HTR-8/SVneo (cell line): ENCODE results near the gene PUSL1.

ENCODE experiments used
- DNase-seq: peaks from one replicate; pipeline ENCODE4 v3.0.0; 2011; ENCODE audit warnings: low spot score, mixed read lengths; ENCODE audit not compliant: insufficient read length
- FAIRE-seq: peaks from 2 replicates; lab custom pipeline; 2011; peaks lifted over from hg19 to GRCh38; lab: Jason Lieb, UNC

Gene PUSL1

DNA sequence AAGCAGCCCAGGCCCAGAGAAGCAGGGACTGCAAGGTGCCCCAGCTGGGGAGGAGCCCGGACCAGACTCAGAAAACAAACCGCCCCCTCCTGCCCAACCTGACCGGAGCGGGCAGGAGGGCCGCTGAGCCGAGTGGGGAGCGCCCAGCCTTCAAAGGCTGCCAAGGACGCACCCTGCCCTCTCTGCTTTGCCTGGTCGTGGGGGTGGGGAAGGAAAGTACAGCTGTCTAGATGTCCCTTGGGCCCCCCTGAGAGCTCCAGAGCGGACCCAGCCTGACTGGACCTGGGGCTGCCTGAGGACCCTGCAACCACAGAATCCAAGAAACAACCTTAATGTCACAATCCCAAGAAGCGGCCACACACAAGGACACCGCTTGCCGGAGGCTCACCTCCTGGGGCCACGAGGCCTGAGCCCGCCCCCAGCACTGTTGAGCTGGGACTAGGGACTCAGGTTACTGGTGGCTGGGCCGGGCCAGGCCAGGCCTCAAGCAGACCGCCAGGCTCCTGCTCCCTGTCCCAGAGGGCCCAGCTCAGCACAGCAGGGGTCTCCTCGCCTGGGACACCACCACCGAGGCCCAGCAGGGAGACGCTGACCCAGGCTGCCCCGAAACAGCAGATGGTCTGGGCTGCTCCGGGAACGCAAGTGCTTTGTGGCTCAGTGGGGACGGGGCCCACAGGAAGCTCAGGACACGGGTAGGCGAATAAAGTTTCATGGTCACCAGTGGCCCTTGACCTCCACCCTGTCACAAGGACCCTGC, 39.4 kb downstream of the PUSL1 start:
- DNase-seq = peak; percentile 41
- FAIRE-seq = no peak

- DNase-seq = no peak
- FAIRE-seq = no peak
Measured at GRCh38 chr1:1348420-1349255, 40.2 kb downstream of the PUSL1 start.

- DNase-seq = peak; percentile 41
- FAIRE-seq = no peak
Measured at GRCh38 chr1:1349256-1350012, 41.0 kb downstream of the PUSL1 start, which contains the start of gene DVL1. Gene DVL1, minus strand, starts transcription at chr1:1349418. Its CDS starts 353 bp downstream, at chr1:1349065.

GRCh38 chr1:1351511-1352427, 43.4 kb downstream of the PUSL1 start:
- DNase-seq = no peak
- no peak for FAIRE-seq

- FAIRE-seq = no peak
- DNase-seq = no peak
Measured at GRCh38 chr1:1352786-1353388, 44.5 kb downstream of the PUSL1 start.

DNA sequence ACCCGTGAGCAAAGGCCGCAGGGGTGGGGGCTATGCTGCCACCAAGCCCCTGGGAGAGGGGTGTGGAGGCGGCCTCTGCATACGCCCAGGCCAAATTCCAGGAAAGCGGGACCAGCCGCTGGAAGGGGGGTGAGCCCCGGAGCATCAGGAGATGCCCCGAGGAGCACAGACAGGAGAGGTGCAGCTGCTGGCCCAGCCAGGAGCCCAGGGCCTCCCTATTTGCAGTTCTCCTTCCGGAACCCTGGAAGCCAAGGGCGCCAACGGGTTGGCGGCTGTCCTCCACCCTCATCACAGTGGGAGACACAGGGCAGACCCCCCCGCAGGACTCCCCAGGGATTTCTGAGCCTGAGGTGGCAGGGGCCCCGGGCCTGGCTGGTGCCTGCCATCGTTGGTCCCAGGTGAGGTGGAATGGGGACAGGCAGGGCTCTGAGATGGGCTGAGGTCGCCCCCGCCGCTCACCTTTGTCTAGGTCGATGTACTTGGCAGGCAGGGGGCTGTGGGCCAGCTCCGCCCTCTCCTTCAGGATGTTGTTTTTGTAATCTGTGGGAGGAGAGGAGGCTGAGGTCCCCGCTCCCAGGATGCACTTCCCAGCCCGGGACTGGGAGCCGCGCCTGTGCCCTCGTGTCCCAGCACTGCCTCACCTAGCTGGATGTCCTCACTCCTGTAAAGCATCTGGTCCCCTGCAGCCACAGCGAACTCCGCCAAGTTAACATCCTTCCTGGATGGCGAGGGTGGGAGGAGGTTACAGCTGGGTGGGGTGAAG, 45.2 kb downstream of the PUSL1 start:
- FAIRE-seq (no peak), DNase-seq (no peak)

GRCh38 chr1:1354271-1355247, 46.2 kb downstream of the PUSL1 start:
- no peak for FAIRE-seq
- no peak for DNase-seq

DNA sequence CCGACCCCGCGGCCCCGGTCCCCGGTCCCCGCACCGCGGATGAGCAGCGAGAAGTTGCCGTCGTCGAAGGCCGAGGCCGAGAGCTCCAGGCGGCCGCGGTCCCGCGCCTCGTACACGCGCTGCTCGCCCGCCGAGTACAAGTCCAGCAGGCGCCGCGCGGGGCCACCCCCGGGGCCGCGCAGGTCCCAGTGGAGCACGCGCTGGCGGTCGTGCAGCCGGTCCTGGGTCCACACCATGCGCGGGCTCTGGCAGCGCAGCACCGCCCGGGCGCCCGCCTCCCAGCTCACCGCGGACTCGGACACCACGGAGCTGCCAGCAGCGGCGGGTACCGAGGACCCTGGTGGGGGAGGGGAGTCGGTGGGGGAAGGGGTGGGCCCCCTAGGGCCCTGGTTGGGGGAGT, 47.0 kb downstream of the PUSL1 start:
- no peak for FAIRE-seq

GRCh38 chr1:1356166-1356795, 47.9 kb downstream of the PUSL1 start:
- DNase-seq = no peak
- no peak for FAIRE-seq

More for the DNA sequence above, 47.0 kb downstream of the PUSL1 start:
- DNase-seq = no peak

- FAIRE-seq (no peak), DNase-seq (no peak)
Measured at GRCh38 chr1:1356796-1357401, 48.5 kb downstream of the PUSL1 start.

DNA sequence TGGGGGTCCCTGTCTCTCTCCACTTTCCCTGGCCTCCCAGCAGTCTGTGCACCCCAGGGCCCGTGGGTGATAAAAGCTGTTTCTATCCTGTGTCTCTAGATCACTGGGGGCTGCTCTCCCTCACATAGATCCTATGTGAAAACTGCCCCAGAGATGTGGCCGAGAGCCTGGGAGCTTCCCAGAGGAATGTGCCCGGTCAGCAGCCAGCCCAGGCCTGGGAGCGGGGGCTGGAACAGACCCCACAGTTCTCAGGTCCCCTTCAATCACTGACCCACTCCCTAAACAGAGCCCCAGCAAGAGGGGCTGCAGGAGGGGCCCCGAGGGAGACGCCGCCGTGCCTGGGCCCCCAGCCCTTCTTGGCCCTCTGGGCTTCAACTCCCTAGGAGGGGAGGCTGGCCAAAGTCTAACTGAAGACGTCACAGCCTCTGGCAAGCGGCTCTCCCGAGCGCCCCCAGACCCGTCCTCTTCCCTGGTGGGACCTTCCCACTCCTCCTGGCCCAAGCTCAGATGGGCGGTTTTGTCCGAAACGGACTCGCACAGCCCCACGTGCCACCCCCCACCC, 49.6 kb downstream of the PUSL1 start:
- DNase-seq (no peak), FAIRE-seq (no peak)

DNA sequence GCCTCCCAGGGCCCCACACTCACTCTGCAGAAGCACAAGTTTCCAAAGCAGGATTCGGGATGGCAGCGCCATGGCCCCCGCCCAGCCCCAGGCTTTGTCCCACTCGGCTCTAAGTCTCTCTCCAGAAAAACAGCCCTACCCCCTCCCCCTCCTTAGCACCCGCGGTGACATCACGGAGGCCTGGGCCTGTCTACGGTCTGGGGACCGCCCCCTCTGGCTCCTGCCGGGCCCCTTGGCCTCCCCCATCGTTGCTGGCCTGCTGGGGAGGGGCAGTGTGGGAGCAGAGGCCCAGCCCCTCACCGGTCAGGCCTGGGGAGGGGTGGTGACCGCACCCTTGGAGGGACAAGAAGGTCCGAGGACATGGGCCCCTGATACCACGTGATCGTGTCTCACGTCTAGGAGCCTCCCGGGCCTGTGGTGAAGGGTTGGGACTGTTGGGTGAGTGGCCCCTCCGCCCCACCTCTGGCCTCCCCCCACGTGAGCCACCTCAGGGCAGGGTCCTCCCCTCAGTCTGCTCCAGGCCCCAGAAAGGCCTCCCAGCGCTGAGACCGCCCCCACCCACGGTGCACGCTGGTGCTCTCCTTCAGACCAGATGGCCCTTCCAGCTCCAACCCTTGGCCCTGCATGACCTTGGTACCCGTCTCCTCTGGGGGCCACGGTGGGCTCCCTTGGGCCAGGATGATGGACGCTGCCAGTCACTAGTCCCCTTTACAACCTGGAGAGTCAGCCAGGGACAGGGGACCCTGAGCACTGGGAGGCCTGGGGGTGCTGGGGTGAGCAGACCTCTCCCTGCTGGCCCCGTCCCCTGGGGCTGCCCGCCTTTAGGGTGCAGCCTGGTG, 50.3 kb downstream of the PUSL1 start, which contains the start of gene MXRA8:
MXRA8 (minus strand) TSS at position 123 of the 839 bp plus-strand sequence; CDS start at position 72, 51 bp downstream.
- FAIRE-seq = peak; percentile 76
- peak; percentile 53 for DNase-seq

DNA sequence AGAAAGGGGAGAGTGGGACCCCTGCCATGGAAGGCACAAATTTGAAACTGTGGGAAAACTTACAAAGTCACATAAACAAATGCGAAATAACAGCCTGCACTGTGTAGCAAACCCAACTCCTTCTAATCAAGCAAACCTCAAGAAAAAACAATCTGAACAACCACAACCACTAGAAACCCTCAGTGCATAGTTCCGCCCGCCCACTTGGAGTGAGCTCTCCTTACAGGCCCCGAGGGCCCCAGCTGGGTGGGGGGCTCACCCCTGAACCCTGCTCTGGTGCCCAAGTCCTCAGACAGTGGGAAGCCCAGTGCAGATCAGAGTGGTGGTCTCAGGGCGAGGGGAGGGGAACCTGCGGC, 50.9 kb downstream of the PUSL1 start:
- DNase-seq (no peak), FAIRE-seq (no peak)

GRCh38 chr1:1359664-1360468, 51.5 kb downstream of the PUSL1 start:
- FAIRE-seq (no peak), DNase-seq (no peak)
